Activated T-helper 1 cell treated with anti-CD3 and anti-CD28 coated beads, Interleukin-12 subunit alpha, Interleukin-12 subunit beta, Interleukin-2, Interleukin-4 antibody, amounts not matched to agents 30 ng/mL and 10 ng/mL and 1 ng/mL, durations not matched to agents 14 hours and 24 hours and 36 hours (primary cell): ENCODE measurements around the gene ZNF683. TPM values are rescaled to one million over a fixed set of nuclear protein-coding genes. Genes with fewer than 3 reads are reported as not detected.
"Not testable (repeated sequence)": the region's sequence is repeated elsewhere in the genome, so short reads cannot be mapped to it uniquely, and the experiment has no call there.

ENCODE experiments used
- DNase-seq: peaks from one replicate; pipeline ENCODE4 v3.0.0; 2021; ENCODE audit warnings: low spot score
- H3K27ac Mint-ChIP-seq: one replicate; pipeline ENCODE4 v1.8.0; 2021; ENCODE audit warnings: mild to moderate bottlenecking, mixed read lengths
- H3K27me3 Mint-ChIP-seq: one replicate; pipeline ENCODE4 v1.8.0; 2022; ENCODE audit warnings: mild to moderate bottlenecking, moderate library complexity, mixed read lengths; ENCODE audit not compliant: insufficient read depth
- H3K36me3 Mint-ChIP-seq: one replicate; pipeline ENCODE4 v1.8.0; 2021; ENCODE audit warnings: low read depth, mixed read lengths
- H3K4me1 Mint-ChIP-seq: one replicate; pipeline ENCODE4 v1.8.0; 2021; ENCODE audit warnings: low read depth, mixed read lengths
- H3K4me3 Mint-ChIP-seq: one replicate; pipeline ENCODE4 v1.8.0; 2021; ENCODE audit warnings: mild to moderate bottlenecking, moderate library complexity, mixed read lengths
- H3K9me3 Mint-ChIP-seq: one replicate; pipeline ENCODE4 v1.8.0; 2021; ENCODE audit warnings: mixed read lengths
- intact Hi-C: fragments of 100-400 bp; cut with micrococcal nuclease; formaldehyde crosslinking; loops from one replicate; pipeline ENCODE4 v1.15.1; 2024
- total RNA-seq: library from RNA; stranded (reverse); gene quantifications from 2 replicates; pipeline ENCODE4 v1.2.3, GENCODE V29; 2022

The ZNF683 gene
- total RNA-seq, 1 donor from 2014 or later, result not detected

DNA sequence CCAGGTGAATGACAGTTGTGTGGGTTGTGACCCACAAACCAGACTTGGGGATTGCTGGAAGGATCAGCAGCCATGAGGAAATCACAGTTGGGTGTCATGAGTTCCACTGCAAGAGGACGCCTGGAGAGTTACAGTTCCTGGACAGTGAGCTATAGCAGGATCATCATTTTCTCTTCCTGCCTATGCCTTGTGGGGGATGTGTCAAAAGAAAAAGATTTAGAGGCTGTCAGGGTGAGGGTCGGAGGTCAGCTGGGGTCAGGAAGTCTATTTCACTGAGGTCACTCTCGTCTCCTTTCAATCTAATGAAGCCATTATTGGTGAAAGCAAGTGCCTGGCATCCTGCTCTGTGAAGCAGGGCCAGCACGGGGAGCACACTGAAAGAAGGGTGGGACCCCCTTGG lies 31.1 kb upstream of the ZNF683 start:
- H3K4me3 Mint-ChIP-seq, result no peak overlapping the region
- no peaks in the 10 kb centered on the region for H3K36me3 Mint-ChIP-seq
- intact Hi-C loops, result no loop called here
- H3K27ac Mint-ChIP-seq, result no peak overlapping the region
- no peak for DNase-seq
- peaks cover 17% of the 10 kb centered on the region for H3K27me3 Mint-ChIP-seq
- peaks cover 2% of the 10 kb centered on the region for H3K4me1 Mint-ChIP-seq
- no peaks in the 10 kb centered on the region for H3K9me3 Mint-ChIP-seq

DNA sequence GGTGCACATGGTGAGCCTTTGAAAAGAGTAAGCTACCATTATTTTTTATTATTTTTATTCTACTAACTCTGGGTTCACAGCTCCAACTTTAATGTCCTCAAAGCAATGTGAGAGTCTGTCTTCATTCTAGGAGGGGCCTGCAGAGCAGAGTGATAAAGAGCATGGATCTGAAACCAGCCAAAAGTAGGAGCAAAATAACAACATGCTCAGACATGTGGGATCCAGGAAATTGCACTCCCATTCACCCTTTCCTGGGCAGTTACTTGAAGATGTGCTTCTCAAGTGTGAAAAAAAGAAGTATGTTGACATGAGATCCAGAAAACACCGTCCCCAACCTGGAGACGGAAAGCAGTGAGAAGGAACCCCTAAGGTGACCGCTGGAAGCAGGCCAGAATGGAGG lies 29.3 kb upstream of the ZNF683 start:
- intact Hi-C loops, result no loop called here
- no peak overlapping the region for H3K27ac Mint-ChIP-seq
- DNase-seq, result no peak
- peaks cover 20% of the 10 kb centered on the region for H3K27me3 Mint-ChIP-seq
- H3K36me3 Mint-ChIP-seq, result no peaks in the 10 kb centered on the region
- H3K4me3 Mint-ChIP-seq, result no peak overlapping the region
- no peaks in the 10 kb centered on the region for H3K9me3 Mint-ChIP-seq
- H3K4me1 Mint-ChIP-seq, result no peaks in the 10 kb centered on the region

GRCh38 chr1:26399034-26399433 lies 26.5 kb upstream of the ZNF683 start:
- Mint-ChIP-seq H3K36me3 (no peaks in the 10 kb centered on the region), H3K27me3 (peaks cover 22% of the 10 kb centered on the region), H3K9me3 (no peaks in the 10 kb centered on the region), H3K4me1 (no peaks in the 10 kb centered on the region), H3K4me3 (no peak overlapping the region), H3K27ac (no peak overlapping the region)
- intact Hi-C loops, result no loop called here
- DNase-seq, result no peak

- H3K4me3 Mint-ChIP-seq, result no peak overlapping the region
- H3K27me3 Mint-ChIP-seq, result peaks cover 15% of the 10 kb centered on the region
- DNase-seq, result no peak
- no peaks in the 10 kb centered on the region for H3K36me3 Mint-ChIP-seq
- H3K4me1 Mint-ChIP-seq, result peaks cover 11% of the 10 kb centered on the region
- H3K27ac Mint-ChIP-seq, result no peak overlapping the region
- no peaks in the 10 kb centered on the region for H3K9me3 Mint-ChIP-seq
- intact Hi-C loops, result no loop called here
These were observed 23.2 kb upstream of the ZNF683 start for GRCh38 chr1:26395754-26396153.

- H3K27ac Mint-ChIP-seq, result no peak overlapping the region
- no peak overlapping the region for H3K4me3 Mint-ChIP-seq
- intact Hi-C loops, result loop anchor here (1.0 to 2.0 kb wide), 7 partner anchors 27 to 286 kb away; partner anchors contain the start of genes CEP85 and ZNF593
- DNase-seq, result peak; percentile 36
- no peaks in the 10 kb centered on the region for H3K9me3 Mint-ChIP-seq
- H3K27me3 Mint-ChIP-seq, result peaks cover 3% of the 10 kb centered on the region
- no peaks in the 10 kb centered on the region for H3K36me3 Mint-ChIP-seq
- H3K4me1 Mint-ChIP-seq, result peaks cover 42% of the 10 kb centered on the region
These were observed 18.9 kb upstream of the ZNF683 start for GRCh38 chr1:26391450-26391849.

GRCh38 chr1:26389604-26390247 lies 17.2 kb upstream of the ZNF683 start:
- H3K36me3 Mint-ChIP-seq, result no peaks in the 10 kb centered on the region
- H3K9me3 Mint-ChIP-seq, result no peaks in the 10 kb centered on the region
- no peak overlapping the region for H3K4me3 Mint-ChIP-seq
- H3K4me1 Mint-ChIP-seq, result peaks cover 51% of the 10 kb centered on the region
- H3K27me3 Mint-ChIP-seq, result peaks cover 2% of the 10 kb centered on the region
- no peak overlapping the region for H3K27ac Mint-ChIP-seq
- intact Hi-C loops, result loop anchor here (2.0 kb wide), 2 partner anchors 25 to 105 kb away; no protein-coding TSS in a partner anchor
- no peak for DNase-seq

DNA sequence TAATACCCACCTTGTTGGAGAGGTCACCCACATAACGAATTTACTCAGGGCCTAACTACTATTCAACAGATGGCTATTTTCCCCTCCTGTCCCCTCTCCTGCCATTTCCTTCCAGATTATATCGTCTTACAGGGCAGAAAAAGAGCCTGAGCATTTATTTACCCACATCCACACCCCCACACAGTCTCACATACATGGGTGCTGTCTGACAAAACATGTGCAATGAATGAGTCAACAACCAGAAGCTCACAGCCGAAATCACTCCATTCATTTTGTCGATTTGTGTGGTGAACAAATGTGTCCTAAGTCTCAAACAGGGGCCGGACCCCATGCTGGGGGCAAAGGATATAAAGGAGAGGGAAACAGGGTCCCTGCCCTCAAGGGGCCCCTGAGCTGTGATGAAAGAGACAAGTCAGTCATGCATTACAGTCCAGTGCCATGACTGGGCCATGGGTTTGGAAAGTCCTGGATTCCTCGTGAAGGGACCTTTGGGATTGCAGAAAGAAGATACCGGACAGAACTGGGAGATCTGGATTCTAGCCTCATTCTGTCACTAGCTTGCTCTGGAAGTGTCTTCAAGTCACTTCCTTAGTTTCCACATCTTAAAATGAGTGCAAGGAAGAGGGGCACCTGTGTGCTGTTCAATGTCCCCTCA lies 16.4 kb upstream of the ZNF683 start:
- H3K27ac Mint-ChIP-seq, result peak overlapping the region; percentile 11
- H3K9me3 Mint-ChIP-seq, result no peaks in the 10 kb centered on the region
- peaks cover 57% of the 10 kb centered on the region for H3K4me1 Mint-ChIP-seq
- intact Hi-C loops, result loop anchor here (1.0 kb wide), 1 partner anchor 11 kb away; no protein-coding TSS in a partner anchor
- no peak for DNase-seq
- H3K36me3 Mint-ChIP-seq, result peaks cover 3% of the 10 kb centered on the region
- H3K4me3 Mint-ChIP-seq, result peak overlapping the region; percentile 22
- peaks cover 2% of the 10 kb centered on the region for H3K27me3 Mint-ChIP-seq

GRCh38 chr1:26387447-26387846 lies 14.9 kb upstream of the ZNF683 start:
- DNase-seq, result no peak
- intact Hi-C loops, result no loop called here
- no peak overlapping the region for H3K27ac Mint-ChIP-seq
- no peak overlapping the region for H3K4me3 Mint-ChIP-seq
- no peaks in the 10 kb centered on the region for H3K9me3 Mint-ChIP-seq
- peaks cover 59% of the 10 kb centered on the region for H3K4me1 Mint-ChIP-seq
- peaks cover 3% of the 10 kb centered on the region for H3K36me3 Mint-ChIP-seq
- H3K27me3 Mint-ChIP-seq, result peaks cover under 1% of the 10 kb centered on the region

GRCh38 chr1:26385063-26385462 lies 12.5 kb upstream of the ZNF683 start:
- intact Hi-C loops, DNase-seq, H3K27me3 Mint-ChIP-seq, H3K36me3 Mint-ChIP-seq, H3K27ac Mint-ChIP-seq, H3K9me3 Mint-ChIP-seq: not testable (repeated sequence)
- Mint-ChIP-seq H3K4me1 (peaks cover 51% of the 10 kb centered on the region), H3K4me3 (peak overlapping the region; percentile 7)

DNA sequence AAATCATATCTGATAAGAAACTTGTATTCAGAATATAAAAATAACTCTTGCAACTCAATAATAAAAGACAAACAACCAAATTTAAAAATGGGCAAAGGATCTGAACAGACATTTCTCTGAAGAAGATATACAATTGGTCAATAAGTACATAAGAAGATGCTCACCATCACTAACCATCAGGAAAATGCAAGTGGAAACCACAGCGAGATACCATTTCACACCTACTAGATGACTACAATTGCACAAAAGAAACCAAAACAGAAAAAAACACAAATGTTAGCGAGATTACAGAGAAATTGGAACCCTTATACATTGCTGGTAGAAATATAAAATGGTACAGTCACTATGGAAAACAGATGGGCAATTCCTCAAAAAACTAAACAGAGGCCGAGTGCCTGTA lies 11.5 kb upstream of the ZNF683 start:
- peaks cover 3% of the 10 kb centered on the region for H3K27me3 Mint-ChIP-seq
- no peak overlapping the region for H3K4me3 Mint-ChIP-seq
- intact Hi-C loops, result no loop called here
- peaks cover 3% of the 10 kb centered on the region for H3K36me3 Mint-ChIP-seq
- peak overlapping the region; percentile 15 for H3K27ac Mint-ChIP-seq
- peaks cover 47% of the 10 kb centered on the region for H3K4me1 Mint-ChIP-seq
- no peak for DNase-seq
- H3K9me3 Mint-ChIP-seq, result no peaks in the 10 kb centered on the region

GRCh38 chr1:26378879-26379251 lies 6.3 kb upstream of the ZNF683 start:
- H3K27me3 Mint-ChIP-seq, result peaks cover 3% of the 10 kb centered on the region
- intact Hi-C loops, result loop anchor here (1.0 to 5.0 kb wide), 6 partner anchors 9 to 163 kb away; no protein-coding TSS in a partner anchor
- H3K4me3 Mint-ChIP-seq, result peak overlapping the region; percentile 69
- peaks cover 5% of the 10 kb centered on the region for H3K9me3 Mint-ChIP-seq
- no peaks in the 10 kb centered on the region for H3K36me3 Mint-ChIP-seq
- H3K27ac Mint-ChIP-seq, result peak overlapping the region; percentile 76
- peaks cover 61% of the 10 kb centered on the region for H3K4me1 Mint-ChIP-seq
- DNase-seq, result no peak

- H3K9me3 Mint-ChIP-seq, result peaks cover 5% of the 10 kb centered on the region
- peak overlapping the region; percentile 69 for H3K4me3 Mint-ChIP-seq
- peak overlapping the region; percentile 76 for H3K27ac Mint-ChIP-seq
- no peaks in the 10 kb centered on the region for H3K36me3 Mint-ChIP-seq
- intact Hi-C loops, result loop anchor here (1.0 to 5.0 kb wide), 6 partner anchors 10 to 164 kb away; no protein-coding TSS in a partner anchor
- peaks cover 66% of the 10 kb centered on the region for H3K4me1 Mint-ChIP-seq
- DNase-seq, result peak; percentile 82
- H3K27me3 Mint-ChIP-seq, result peaks cover 3% of the 10 kb centered on the region
These were observed 5.7 kb upstream of the ZNF683 start for GRCh38 chr1:26378088-26378878.

GRCh38 chr1:26376050-26376449 lies 3.5 kb upstream of the ZNF683 start:
- intact Hi-C loops, result loop anchor here (5.0 kb wide), 1 partner anchor 166 kb away; no protein-coding TSS in a partner anchor
- Mint-ChIP-seq H3K27me3 (peaks cover 3% of the 10 kb centered on the region), H3K9me3 (peaks cover 7% of the 10 kb centered on the region), H3K4me1 (peaks cover 79% of the 10 kb centered on the region), H3K27ac (no peak overlapping the region), H3K36me3 (peaks cover 5% of the 10 kb centered on the region), H3K4me3 (no peak overlapping the region)
- no peak for DNase-seq
